Gastroesophageal sphincter (tissue), 4 donors: ENCODE data around the gene CUL5. TPM values are rescaled to one million over a fixed set of nuclear protein-coding genes. Genes with fewer than 3 reads are reported as not detected.

Source experiments
- ATAC-seq: fragments of 150-250 bp; one replicate; pipeline ENCODE4 v1.9.1; 2016; ENCODE audit warnings: mild to moderate bottlenecking, moderate library complexity
- H3K27ac ChIP-seq, 4 donors: fragments of 200-600 bp; sonication (generic) in 3 of 4; 1 replicate in 3 of 4; 2 replicates in 1 of 4; pipeline ENCODE4 v1.5.1; 2016 to 2019
- H3K27me3 ChIP-seq: fragments of 200-600 bp; sonication (generic); one replicate; pipeline ENCODE4 v1.5.1; 2019
- H3K36me3 ChIP-seq, 2 donors: fragments of 200-600 bp; sonication (generic); one replicate each; pipeline ENCODE4 v1.5.1; 2019; ENCODE audit warnings: control low read depth in 1 of 2
- H3K4me1 ChIP-seq, 3 donors: fragments of 200-600 bp; sonication (generic); 1 replicate in 2 of 3; 2 replicates in 1 of 3; pipeline ENCODE4 v1.5.1; 2016 to 2019; ENCODE audit warnings: control low read depth in 2 of 3
- H3K4me3 ChIP-seq, 2 donors: fragments of 200-600 bp; sonication (generic); one replicate each; pipeline ENCODE4 v1.5.1; 2019; ENCODE audit warnings: mild to moderate bottlenecking in 1 of 2, moderate library complexity in 1 of 2
- H3K9me3 ChIP-seq, 3 donors: fragments of 200-600 bp; sonication (generic); one replicate each; pipeline ENCODE4 v1.5.1; 2017 to 2019; ENCODE audit warnings: control low read depth in 2 of 3
- EP300 ChIP-seq: sonication (generic); formaldehyde crosslinking; IDR thresholded peaks from one replicate; pipeline ENCODE4 v1.6.1; 2017; ENCODE audit warnings: antibody characterized with exemption, mild to moderate bottlenecking
- POLR2A ChIP-seq, 2 donors: fragments of 450-650 bp; IDR thresholded peaks; one replicate each; pipeline ENCODE4 v1.6.1; 2017; ENCODE audit warnings: antibody characterized with exemption in 2 of 2, mild to moderate bottlenecking in 2 of 2, moderate library complexity in 1 of 2
- POLR2AphosphoS5 ChIP-seq: sonication (generic); formaldehyde crosslinking; IDR thresholded peaks from one replicate; pipeline ENCODE4 v1.6.1; 2017; ENCODE audit warnings: antibody characterized with exemption
- WGBS, 2 donors: methylation state at CpG; one replicate each; pipeline ENCODE4 v1.1.5; 2018; ENCODE audit warnings: low coverage in 1 of 2; 5-methylcytosine and 5-hydroxymethylcytosine counted together
- total RNA-seq, 4 donors: library from RNA; depleted of rRNA; stranded (reverse); fragments of >200 nt; gene quantifications; one replicate each; pipeline ENCODE4 v1.1.0, GENCODE V29; 2016
- TF ChIP-seq, protein P1 (sequence below), 4 experiments: fragments of 200-600 bp in 2 of 4; fragments of 450-650 bp in 2 of 4; sonication (generic) in 1 of 4; IDR thresholded peaks; one replicate each; pipeline ENCODE4 v1.5.1; 2017 to 2019; ENCODE audit warnings: antibody characterized with exemption in 4 of 4, mild to moderate bottlenecking in 2 of 4, moderate library complexity in 2 of 4

CUL5 gene
- total RNA-seq, 4 donors from 2014 or later: 33.0 to 38.8 (median 33.8) TPM

DNA sequence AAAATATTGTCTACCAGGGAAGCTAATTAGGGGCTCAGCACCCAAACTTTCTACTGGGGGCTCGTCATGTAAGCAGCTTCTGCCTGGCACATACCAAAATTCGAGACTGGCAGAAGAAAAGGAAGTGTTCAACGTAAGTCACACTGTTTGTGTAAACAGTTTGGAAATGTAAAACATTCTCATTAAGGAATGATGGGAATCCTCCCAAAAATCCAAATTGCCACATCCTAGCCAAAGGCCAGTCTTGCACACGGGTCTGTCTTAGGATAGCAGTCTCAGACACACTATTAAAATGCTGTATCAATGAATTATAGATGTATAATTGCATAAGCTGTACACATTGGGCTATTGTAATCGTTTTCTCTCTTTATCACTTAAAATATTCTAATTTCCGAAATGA lies 28.9 kb downstream of the CUL5 start:
- Histone ChIP-seq H3K27me3 (no peaks in the 10 kb centered on the region), H3K9me3 (no peaks in the 10 kb centered on the region), H3K4me1 (peaks cover 0 to 35% (median 0%) of the 10 kb centered on the region in 3 donors), H3K27ac (no peak overlapping the region), H3K36me3 (peaks cover 3 to 62% of the 10 kb centered on the region in 2 donors), H3K4me3 (no peak overlapping the region)
- TF ChIP-seq, protein P1, sequence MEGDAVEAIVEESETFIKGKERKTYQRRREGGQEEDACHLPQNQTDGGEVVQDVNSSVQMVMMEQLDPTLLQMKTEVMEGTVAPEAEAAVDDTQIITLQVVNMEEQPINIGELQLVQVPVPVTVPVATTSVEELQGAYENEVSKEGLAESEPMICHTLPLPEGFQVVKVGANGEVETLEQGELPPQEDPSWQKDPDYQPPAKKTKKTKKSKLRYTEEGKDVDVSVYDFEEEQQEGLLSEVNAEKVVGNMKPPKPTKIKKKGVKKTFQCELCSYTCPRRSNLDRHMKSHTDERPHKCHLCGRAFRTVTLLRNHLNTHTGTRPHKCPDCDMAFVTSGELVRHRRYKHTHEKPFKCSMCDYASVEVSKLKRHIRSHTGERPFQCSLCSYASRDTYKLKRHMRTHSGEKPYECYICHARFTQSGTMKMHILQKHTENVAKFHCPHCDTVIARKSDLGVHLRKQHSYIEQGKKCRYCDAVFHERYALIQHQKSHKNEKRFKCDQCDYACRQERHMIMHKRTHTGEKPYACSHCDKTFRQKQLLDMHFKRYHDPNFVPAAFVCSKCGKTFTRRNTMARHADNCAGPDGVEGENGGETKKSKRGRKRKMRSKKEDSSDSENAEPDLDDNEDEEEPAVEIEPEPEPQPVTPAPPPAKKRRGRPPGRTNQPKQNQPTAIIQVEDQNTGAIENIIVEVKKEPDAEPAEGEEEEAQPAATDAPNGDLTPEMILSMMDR (IDR thresholded peaks at IDR 0.05): no peak
- no peak for TF ChIP-seq EP300
- no peak for TF ChIP-seq POLR2AphosphoS5
- no peak for TF ChIP-seq POLR2A (IDR thresholded peaks at IDR 0.05)
- no peak for ATAC-seq
- WGBS, 2 donors: 70% methylated on average over 6 of the region's 6 CpGs

DNA sequence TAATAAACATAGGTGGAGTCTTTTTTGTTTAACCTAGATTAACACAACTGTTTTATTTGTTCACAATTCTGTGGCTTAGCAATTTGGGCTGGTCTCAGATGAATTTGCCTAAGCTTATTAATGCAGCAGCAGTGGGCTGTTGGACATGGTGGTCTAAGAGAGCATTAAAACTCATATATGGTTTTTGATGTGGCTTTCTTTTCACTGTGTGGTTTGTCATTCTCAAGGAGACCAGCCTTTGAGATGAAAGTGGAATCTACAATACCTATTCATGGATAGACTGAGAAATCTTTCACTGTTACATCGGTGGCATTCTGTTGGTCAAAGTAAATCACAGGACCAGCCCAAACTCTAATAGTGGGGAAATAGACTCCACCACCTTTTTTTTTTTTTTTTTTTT lies 39.6 kb downstream of the CUL5 start:
- WGBS, 2 donors: 100% methylated on average over 1 of the region's 1 CpG; no CpG with 5 or more reads in 1 of the 2 donors
- Histone ChIP-seq H3K36me3 (peaks cover 0 to 62% of the 10 kb centered on the region in 2 donors), H3K27me3 (no peaks in the 10 kb centered on the region), H3K4me3 (no peak overlapping the region), H3K4me1 (no peaks in the 10 kb centered on the region), H3K27ac (no peak overlapping the region), H3K9me3 (no peaks in the 10 kb centered on the region)
- TF ChIP-seq, protein P1 (IDR thresholded peaks at IDR 0.05): no peak
- TF ChIP-seq POLR2AphosphoS5: no peak
- TF ChIP-seq POLR2A (IDR thresholded peaks at IDR 0.05): no peak
- no peak for ATAC-seq

DNA sequence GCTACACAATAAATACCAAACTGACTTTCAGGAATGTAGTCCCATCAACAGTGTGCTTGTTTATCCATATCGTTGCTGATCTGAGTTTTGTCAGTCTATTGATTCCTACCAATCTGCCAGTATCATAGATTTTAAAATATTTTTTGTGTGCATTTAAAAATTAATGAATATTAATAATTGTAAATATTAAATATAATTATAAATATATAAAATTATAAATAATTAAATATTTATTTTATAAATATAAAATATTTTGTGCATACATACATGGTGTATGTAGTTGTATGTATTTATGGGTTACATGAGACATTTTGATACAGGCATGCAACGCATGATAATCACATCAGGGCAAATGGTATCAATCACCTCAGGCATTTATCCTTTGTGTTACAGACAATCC lies 53.6 kb downstream of the CUL5 start:
- Histone ChIP-seq H3K4me3 (no peak overlapping the region), H3K9me3 (no peaks in the 10 kb centered on the region), H3K27me3 (no peaks in the 10 kb centered on the region), H3K27ac (no peak overlapping the region), H3K4me1 (no peaks in the 10 kb centered on the region), H3K36me3 (peaks cover 0 to 59% of the 10 kb centered on the region in 2 donors)
- no peak for TF ChIP-seq POLR2A (IDR thresholded peaks at IDR 0.05)
- TF ChIP-seq, protein P1 (IDR thresholded peaks at IDR 0.05): no peak
- TF ChIP-seq EP300: no peak
- TF ChIP-seq POLR2AphosphoS5: no peak
- WGBS, 2 donors: 79 to 100% methylated on average over 2 of the region's 2 CpGs
- ATAC-seq: no peak

DNA sequence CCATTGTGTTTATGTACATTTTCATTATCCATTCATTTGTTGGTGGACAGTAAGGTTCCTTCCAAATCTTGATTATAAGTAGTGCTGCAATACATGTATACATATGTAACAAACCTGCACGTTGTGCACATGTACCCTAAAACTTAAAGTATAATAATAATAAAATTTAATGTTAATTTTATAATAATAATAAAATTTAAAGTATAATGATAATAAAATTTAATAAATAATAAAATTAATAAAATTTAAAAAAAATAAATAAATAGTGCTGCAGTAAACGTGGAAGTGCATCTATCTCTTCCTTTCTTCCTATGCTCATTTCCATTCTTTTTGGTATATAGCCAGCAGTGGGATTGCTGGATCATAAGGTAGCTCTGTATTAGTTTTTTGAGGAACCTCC lies 54.7 kb downstream of the CUL5 start:
- TF ChIP-seq POLR2A (IDR thresholded peaks at IDR 0.05): no peak
- TF ChIP-seq POLR2AphosphoS5: no peak
- TF ChIP-seq, protein P1 (IDR thresholded peaks at IDR 0.05): no peak
- no peak for TF ChIP-seq EP300
- no peak overlapping the region for H3K27ac ChIP-seq
- no peak for ATAC-seq
- H3K36me3 ChIP-seq: peaks cover 0 to 63% of the 10 kb centered on the region in 2 donors
- WGBS, 2 donors: 94 to 95% methylated on average over 2 of the region's 2 CpGs
- no peaks in the 10 kb centered on the region for H3K9me3 ChIP-seq
- no peaks in the 10 kb centered on the region for H3K27me3 ChIP-seq
- no peaks in the 10 kb centered on the region for H3K4me1 ChIP-seq
- no peak overlapping the region for H3K4me3 ChIP-seq

DNA sequence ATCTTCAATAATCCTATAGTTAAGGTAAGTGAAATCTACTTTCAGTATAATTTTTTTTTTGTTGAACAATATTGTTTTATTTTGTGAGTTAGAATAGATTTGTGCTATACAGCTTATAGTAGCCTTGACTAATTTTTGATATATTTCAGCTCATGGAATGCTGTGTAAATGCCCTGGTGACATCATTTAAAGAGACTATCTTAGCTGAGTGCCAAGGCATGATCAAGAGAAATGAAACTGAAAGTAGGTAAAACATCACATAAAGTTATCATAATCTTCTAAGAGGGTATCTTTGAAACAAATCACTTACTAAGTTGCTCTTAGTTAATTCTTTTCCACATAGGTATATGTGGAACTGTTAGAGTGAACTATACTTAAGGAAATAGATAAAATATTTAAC lies 61.2 kb downstream of the CUL5 start:
- no peak overlapping the region for H3K27ac ChIP-seq
- no peaks in the 10 kb centered on the region for H3K9me3 ChIP-seq
- H3K4me3 ChIP-seq: no peak overlapping the region
- TF ChIP-seq, protein P1 (IDR thresholded peaks at IDR 0.05): no peak
- no peak for TF ChIP-seq EP300
- TF ChIP-seq POLR2A (IDR thresholded peaks at IDR 0.05): no peak
- TF ChIP-seq POLR2AphosphoS5: no peak
- H3K36me3 ChIP-seq: peaks cover 0 to 53% of the 10 kb centered on the region in 2 donors
- ATAC-seq: no peak
- H3K4me1 ChIP-seq: no peaks in the 10 kb centered on the region
- H3K27me3 ChIP-seq: no peaks in the 10 kb centered on the region
